CD14-positive monocyte (primary cell): ENCODE data around the gene TUBB6. TPM values are rescaled to one million over a fixed set of nuclear protein-coding genes. Genes with fewer than 3 reads are reported as not detected.

ENCODE experiments used
- DNase-seq, 3 donors: peaks; one replicate each; pipeline ENCODE4 v3.0.0-alpha.2; 2011 to 2022
- H2AFZ ChIP-seq: 2 replicates; pipeline ENCODE4 v1.6.0; 2012; ENCODE audit warnings: mild to moderate bottlenecking, low read depth, low read length, inconsistent platforms; ENCODE audit not compliant: insufficient read depth, poor library complexity, severe bottlenecking
- H3K27ac ChIP-seq, 2 donors: 1 replicate in 1 of 2; 2 replicates in 1 of 2; pipeline ENCODE4 v1.5.1; 2012 to 2013; ENCODE audit warnings: low read length in 2 of 2, control low read depth in 1 of 2, inconsistent platforms in 1 of 2, low read depth in 1 of 2, mild to moderate bottlenecking in 1 of 2
- H3K27me3 ChIP-seq, 2 donors: one replicate each; pipeline versions ENCODE4 v1.6.0 to v1.6.1; 2011 to 2013; ENCODE audit warnings: low read length in 2 of 2; ENCODE audit not compliant: control insufficient read depth in 2 of 2, insufficient read depth in 2 of 2
- H3K36me3 ChIP-seq, 2 donors: replicated peaks in 1 of 2; 1 replicate in 1 of 2; 2 replicates in 1 of 2; pipeline versions ENCODE4 v1.5.1 to v1.6.1; 2012 to 2013; ENCODE audit warnings: low read length in 2 of 2, control low read depth in 1 of 2, inconsistent platforms in 1 of 2, mild to moderate bottlenecking in 1 of 2; ENCODE audit not compliant: insufficient read depth in 2 of 2, control insufficient read depth in 1 of 2
- H3K4me1 ChIP-seq, 2 donors: 1 replicate in 1 of 2; 2 replicates in 1 of 2; pipeline versions ENCODE4 v1.5.1 to v1.6.1; 2012 to 2013; ENCODE audit warnings: low read length in 2 of 2, control low read depth in 1 of 2, inconsistent platforms in 1 of 2, mild to moderate bottlenecking in 1 of 2, moderate library complexity in 1 of 2; ENCODE audit not compliant: insufficient read depth in 2 of 2, control insufficient read depth in 1 of 2
- H3K4me2 ChIP-seq: replicated peaks from 2 replicates; pipeline ENCODE3; 2012; ENCODE audit warnings: low read length, moderate library complexity, mild to moderate bottlenecking; ENCODE audit not compliant: poor library complexity, severe bottlenecking; ENCODE audit errors: extremely low read depth
- H3K4me3 ChIP-seq, 3 experiments: fragments of 200-600 bp in 1 of 3; sonication (generic) in 1 of 3; replicated peaks in 1 of 3; 1 replicate in 2 of 3; 2 replicates in 1 of 3; pipeline ENCODE4 v1.5.1; 2011 to 2013; ENCODE audit warnings: low read length in 3 of 3, mild to moderate bottlenecking in 3 of 3, control low read depth in 2 of 3, low read depth in 2 of 3, inconsistent platforms in 1 of 3, moderate library complexity in 1 of 3
- H3K79me2 ChIP-seq: 2 replicates; pipeline ENCODE4 v1.6.0; 2012; ENCODE audit warnings: mild to moderate bottlenecking, control low read depth, inconsistent platforms, low read length, moderate library complexity; ENCODE audit not compliant: insufficient read depth
- H3K9ac ChIP-seq: 2 replicates; pipeline ENCODE4 v1.6.0; 2017; ENCODE audit warnings: low read length, mild to moderate bottlenecking; ENCODE audit not compliant: insufficient read depth, poor library complexity, severe bottlenecking
- H3K9me3 ChIP-seq, 2 donors: replicated peaks in 1 of 2; 1 replicate in 1 of 2; 2 replicates in 1 of 2; pipeline versions ENCODE4 v1.5.1 to v1.6.1; 2012 to 2013; ENCODE audit warnings: low read length in 2 of 2, control low read depth in 1 of 2; ENCODE audit not compliant: control insufficient read depth in 1 of 2, insufficient read depth in 1 of 2
- H4K20me1 ChIP-seq: 2 replicates; pipeline ENCODE4 v1.6.0; 2012; ENCODE audit warnings: mild to moderate bottlenecking, low read length, control low read depth, moderate library complexity; ENCODE audit not compliant: insufficient read depth
- H3K27ac Mint-ChIP-seq, 7 donors: one replicate each; pipeline ENCODE4 v1.8.0; 2020; ENCODE audit warnings: mild to moderate bottlenecking in 7 of 7, mixed read lengths in 7 of 7, moderate library complexity in 6 of 7, inconsistent platforms in 2 of 7
- H3K27me3 Mint-ChIP-seq, 3 donors: one replicate each; pipeline ENCODE4 v1.8.0; 2021 to 2022; ENCODE audit warnings: low read depth in 3 of 3, mild to moderate bottlenecking in 3 of 3, mixed read lengths in 3 of 3, moderate library complexity in 3 of 3, inconsistent platforms in 1 of 3
- H3K36me3 Mint-ChIP-seq, 2 donors: one replicate each; pipeline ENCODE4 v1.8.0; 2020; ENCODE audit warnings: mixed read lengths in 2 of 2, inconsistent platforms in 1 of 2, mild to moderate bottlenecking in 1 of 2
- H3K4me1 Mint-ChIP-seq: one replicate; pipeline ENCODE4 v1.8.0; 2020; ENCODE audit warnings: mild to moderate bottlenecking, mixed read lengths
- H3K4me3 Mint-ChIP-seq, 2 donors: one replicate each; pipeline ENCODE4 v1.8.0; 2020; ENCODE audit warnings: mild to moderate bottlenecking in 2 of 2, mixed read lengths in 2 of 2, moderate library complexity in 1 of 2
- H3K9me3 Mint-ChIP-seq, 7 donors: one replicate each; pipeline ENCODE4 v1.8.0; 2020 to 2022; ENCODE audit warnings: mixed read lengths in 7 of 7, mild to moderate bottlenecking in 6 of 7, moderate library complexity in 6 of 7, inconsistent platforms in 2 of 7
- WGBS: methylation state at CpG from one replicate; pipeline ENCODE4 v1.1.5; 2013; ENCODE audit warnings: missing lambda C conversion rate; ENCODE audit not compliant: insufficient coverage; 5-methylcytosine and 5-hydroxymethylcytosine counted together
- intact Hi-C, 2 donors: fragments of 100-400 bp; cut with micrococcal nuclease; formaldehyde crosslinking; loops; one replicate each; pipeline versions ENCODE4 v1.15.0 to v1.15.1; 2023
- polyA plus RNA-seq, 3 donors: library from polyadenylated mRNA; depleted of rRNA in 1 of 3; unstranded in 2 of 3; stranded (reverse) in 1 of 3; fragments of 300-500 nt in 2 of 3; fragments of >200 nt in 1 of 3; fragmentation: Illumina TruSeq in 2 of 3; gene quantifications; 1 replicate in 2 of 3; 2 replicates in 1 of 3; pipeline ENCODE4 v1.2.3, GENCODE V29; 2012 to 2021
- TF ChIP-seq, protein P1 (sequence below): fragments of 200-600 bp; IDR thresholded peaks from one replicate; pipeline ENCODE4 v1.8.0; 2022; ENCODE audit warnings: antibody characterized with exemption, mild to moderate bottlenecking

Gene TUBB6
- polyA plus RNA-seq, 3 donors, result 15.8 to 34.9 (median 27.6) TPM

GRCh38 chr18:12336171-12336613 is 28.2 kb downstream of the TUBB6 start:
- H3K4me3 Mint-ChIP-seq, result no peak overlapping the region
- H3K9me3 Mint-ChIP-seq, result no peaks in the 10 kb centered on the region
- peak overlapping the region in 1 of 7 donors; percentile 33 for H3K27ac Mint-ChIP-seq
- Histone ChIP-seq H3K9me3 (no peaks in the 10 kb centered on the region), H3K36me3 (peaks cover 41 to 76% of the 10 kb centered on the region in 2 donors), H3K27me3 (no peaks in the 10 kb centered on the region), H3K4me3 (no peak overlapping the region), H4K20me1 (no peaks in the 10 kb centered on the region), H2AFZ (no peak overlapping the region), H3K27ac (no peak overlapping the region), H3K9ac (no peak overlapping the region), H3K79me2 (no peaks in the 10 kb centered on the region), H3K4me1 (no peaks in the 10 kb centered on the region), H3K4me2 (no peak overlapping the region)
- TF ChIP-seq, protein P1, sequence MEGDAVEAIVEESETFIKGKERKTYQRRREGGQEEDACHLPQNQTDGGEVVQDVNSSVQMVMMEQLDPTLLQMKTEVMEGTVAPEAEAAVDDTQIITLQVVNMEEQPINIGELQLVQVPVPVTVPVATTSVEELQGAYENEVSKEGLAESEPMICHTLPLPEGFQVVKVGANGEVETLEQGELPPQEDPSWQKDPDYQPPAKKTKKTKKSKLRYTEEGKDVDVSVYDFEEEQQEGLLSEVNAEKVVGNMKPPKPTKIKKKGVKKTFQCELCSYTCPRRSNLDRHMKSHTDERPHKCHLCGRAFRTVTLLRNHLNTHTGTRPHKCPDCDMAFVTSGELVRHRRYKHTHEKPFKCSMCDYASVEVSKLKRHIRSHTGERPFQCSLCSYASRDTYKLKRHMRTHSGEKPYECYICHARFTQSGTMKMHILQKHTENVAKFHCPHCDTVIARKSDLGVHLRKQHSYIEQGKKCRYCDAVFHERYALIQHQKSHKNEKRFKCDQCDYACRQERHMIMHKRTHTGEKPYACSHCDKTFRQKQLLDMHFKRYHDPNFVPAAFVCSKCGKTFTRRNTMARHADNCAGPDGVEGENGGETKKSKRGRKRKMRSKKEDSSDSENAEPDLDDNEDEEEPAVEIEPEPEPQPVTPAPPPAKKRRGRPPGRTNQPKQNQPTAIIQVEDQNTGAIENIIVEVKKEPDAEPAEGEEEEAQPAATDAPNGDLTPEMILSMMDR, result no peak
- H3K36me3 Mint-ChIP-seq, result peaks cover 57 to 83% of the 10 kb centered on the region in 2 donors
- no peaks in the 10 kb centered on the region for H3K27me3 Mint-ChIP-seq
- WGBS, result 87% methylated on average over 2 of the region's 2 CpGs
- intact Hi-C loops, result no loop called here
- no peak for DNase-seq
- peaks cover 2% of the 10 kb centered on the region for H3K4me1 Mint-ChIP-seq

DNA sequence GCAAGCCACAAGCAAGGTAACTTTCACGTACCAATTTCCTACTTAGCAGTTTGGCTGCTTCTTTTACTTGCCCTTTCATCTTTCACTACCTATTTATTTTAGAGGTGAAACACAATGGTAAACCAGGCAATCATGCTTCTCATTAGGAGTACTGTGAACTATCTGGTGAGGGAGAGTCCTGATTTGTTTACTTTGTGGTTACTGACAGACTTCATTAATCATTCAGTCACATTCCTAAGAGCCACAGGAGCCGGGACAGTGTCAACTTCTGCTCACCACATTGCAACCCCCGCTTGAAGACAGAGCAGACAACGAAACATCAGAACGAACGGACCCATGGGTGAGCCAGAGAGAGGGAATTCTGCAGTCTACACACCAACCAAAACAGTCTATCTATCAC is 28.8 kb downstream of the TUBB6 start:
- peak overlapping the region in 1 of 7 donors; percentile 46 for H3K27ac Mint-ChIP-seq
- peaks cover 2% of the 10 kb centered on the region for H3K4me1 Mint-ChIP-seq
- H3K36me3 Mint-ChIP-seq, result peaks cover 57 to 85% of the 10 kb centered on the region in 2 donors
- H2AFZ ChIP-seq, result no peak overlapping the region
- H3K9me3 Mint-ChIP-seq, result no peaks in the 10 kb centered on the region
- no peak overlapping the region for H3K27ac ChIP-seq
- H3K4me2 ChIP-seq, result no peak overlapping the region
- no peaks in the 10 kb centered on the region for H3K4me1 ChIP-seq
- 90% methylated on average over 2 of the region's 6 CpGs for WGBS
- peaks cover 43 to 80% of the 10 kb centered on the region in 2 donors for H3K36me3 ChIP-seq
- no peaks in the 10 kb centered on the region for H3K9me3 ChIP-seq
- no peaks in the 10 kb centered on the region for H3K27me3 ChIP-seq
- no peak overlapping the region for H3K9ac ChIP-seq
- H4K20me1 ChIP-seq, result no peaks in the 10 kb centered on the region
- intact Hi-C loops, result no loop called here
- no peaks in the 10 kb centered on the region for H3K79me2 ChIP-seq
- TF ChIP-seq, protein P1, result no peak
- H3K4me3 ChIP-seq, result no peak overlapping the region
- no peak for DNase-seq
- H3K4me3 Mint-ChIP-seq, result no peak overlapping the region
- no peaks in the 10 kb centered on the region for H3K27me3 Mint-ChIP-seq
